ENCODE measurements around the gene ADGRB3.
A peak's percentile ranks its signal among the peaks of the same experiment; 100 is the strongest.
"Not testable (repeated sequence)": the region's sequence is repeated elsewhere in the genome, so short reads cannot be mapped to it uniquely, and the experiment has no call there.

The ADGRB3 gene

DNA sequence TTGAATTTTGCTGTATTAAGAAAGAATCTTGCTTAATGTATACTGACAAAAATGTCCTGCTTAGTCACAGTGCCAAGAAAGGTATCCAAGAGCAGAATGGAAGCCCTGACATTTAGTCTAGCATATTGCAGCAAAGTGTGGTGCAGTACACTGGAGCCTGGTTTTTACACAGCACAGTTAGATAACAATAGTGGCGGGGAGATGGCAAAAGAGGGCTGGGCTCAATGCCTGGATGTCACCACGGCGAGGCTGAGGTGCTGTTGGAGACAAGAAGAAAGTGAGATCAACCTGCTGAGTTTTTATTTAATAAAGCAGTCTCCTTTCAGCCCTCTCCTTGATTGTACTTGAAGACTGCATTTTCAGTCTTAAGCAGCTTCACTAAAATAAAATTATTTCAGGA lies 735.7 kb downstream of the ADGRB3 start:
- no peak for DNase-seq

- DNase-seq: no peak
Observed at GRCh38 chr6:69378326-69378725, 743.2 kb downstream of the ADGRB3 start.

DNA sequence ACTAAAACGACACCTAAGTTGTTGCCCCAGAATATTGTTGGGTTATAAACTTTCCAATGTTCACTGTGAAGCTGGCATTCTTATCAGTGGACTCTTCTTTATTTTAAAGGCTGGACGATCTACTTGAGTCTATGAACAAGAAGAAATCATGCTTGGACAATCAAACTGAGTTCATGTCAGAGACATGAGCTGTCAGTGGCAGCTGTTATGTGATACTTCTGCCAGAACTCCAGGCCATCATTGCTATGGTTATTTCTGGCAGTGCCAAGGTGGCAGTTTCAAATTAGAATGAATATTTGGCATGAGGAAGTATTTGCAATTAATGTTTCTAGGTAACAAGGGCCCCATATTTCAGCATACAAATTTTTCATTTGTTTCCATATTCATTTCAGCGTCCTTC lies 744.4 kb downstream of the ADGRB3 start:
- no peak for DNase-seq

- DNase-seq: no peak
Observed at GRCh38 chr6:69383627-69384026, 748.5 kb downstream of the ADGRB3 start.

DNA sequence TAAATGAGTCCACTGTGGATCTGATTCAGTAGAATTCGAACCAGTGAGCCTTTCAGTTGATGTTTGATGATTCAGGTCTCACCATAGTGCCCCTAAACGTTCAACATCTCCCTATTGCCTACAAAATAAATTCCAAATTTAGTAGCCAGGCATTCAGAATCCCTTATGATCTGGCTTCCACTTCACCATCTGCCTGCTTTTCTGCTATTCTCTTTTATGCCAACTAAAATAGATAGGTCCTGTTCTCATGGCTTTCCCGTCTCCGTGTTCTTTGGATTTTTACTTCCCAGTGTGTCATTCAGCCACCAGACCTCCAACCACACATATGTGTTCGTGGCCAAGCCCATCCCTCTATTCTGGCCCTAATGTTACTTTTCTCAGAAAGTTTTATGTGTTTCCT lies 751.3 kb downstream of the ADGRB3 start:
- DNase-seq: no peak

- DNase-seq: no peak
Observed at GRCh38 chr6:69390125-69390524, 755.0 kb downstream of the ADGRB3 start.

DNA sequence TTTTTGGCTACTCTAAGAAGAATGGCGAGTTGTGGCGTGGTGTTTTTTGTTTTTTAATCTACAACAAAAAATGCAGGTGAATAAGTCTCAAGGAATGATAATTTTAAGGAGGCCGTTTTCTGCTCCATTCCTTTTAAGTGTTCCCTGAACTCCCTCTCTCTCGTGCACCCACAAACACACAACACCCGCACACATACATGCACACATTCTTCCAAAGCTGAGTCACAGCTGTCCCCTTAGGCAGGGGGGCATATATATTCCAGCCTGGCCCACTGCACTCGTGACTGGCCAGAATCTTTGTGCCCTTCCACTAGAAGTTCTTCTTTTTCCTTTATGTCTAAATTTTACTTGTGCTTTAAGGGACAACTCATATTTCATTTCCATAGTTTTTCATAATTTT lies 756.0 kb downstream of the ADGRB3 start:
- no peak for DNase-seq

GRCh38 chr6:69392745-69393144 lies 757.7 kb downstream of the ADGRB3 start:
- DNase-seq: no peak

DNA sequence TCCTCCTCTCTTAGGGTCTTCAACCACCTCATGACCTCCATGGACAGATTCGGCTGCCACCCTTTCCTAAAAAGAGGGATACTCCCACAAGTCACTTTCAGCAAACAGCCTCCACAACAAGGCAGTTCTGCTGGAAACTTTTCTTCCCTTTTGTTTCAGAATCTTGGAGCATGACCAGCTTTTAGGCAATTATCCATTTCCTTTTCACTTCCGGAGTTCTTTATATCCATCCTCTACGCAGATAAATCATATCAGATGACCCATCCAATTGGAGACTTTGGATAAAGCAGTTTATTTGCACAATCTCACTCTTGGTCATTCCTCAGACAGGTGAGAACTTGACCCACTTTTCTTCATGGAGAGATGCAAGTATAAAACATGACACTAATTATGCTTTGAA lies 763.2 kb downstream of the ADGRB3 start:
- DNase-seq: no peak

DNA sequence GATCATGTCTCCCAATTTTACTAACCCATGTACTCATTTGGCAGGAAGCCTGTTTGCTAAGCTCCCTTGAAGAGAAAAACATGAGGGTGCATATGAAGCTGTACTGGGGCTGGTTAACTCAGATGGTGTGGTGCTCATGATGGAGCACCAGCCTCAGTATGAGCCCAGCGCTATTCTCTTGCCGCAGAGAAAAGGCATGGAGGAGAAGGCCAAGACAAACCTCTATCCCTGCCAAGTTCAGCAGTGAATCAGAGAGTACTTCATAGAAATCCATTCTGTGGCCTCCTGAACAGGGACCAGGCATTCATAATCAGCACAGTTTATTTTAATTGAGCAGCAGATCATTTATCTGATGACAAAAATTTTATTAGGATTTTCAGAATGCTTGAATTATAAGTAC lies 763.6 kb downstream of the ADGRB3 start:
- DNase-seq: no peak

DNA sequence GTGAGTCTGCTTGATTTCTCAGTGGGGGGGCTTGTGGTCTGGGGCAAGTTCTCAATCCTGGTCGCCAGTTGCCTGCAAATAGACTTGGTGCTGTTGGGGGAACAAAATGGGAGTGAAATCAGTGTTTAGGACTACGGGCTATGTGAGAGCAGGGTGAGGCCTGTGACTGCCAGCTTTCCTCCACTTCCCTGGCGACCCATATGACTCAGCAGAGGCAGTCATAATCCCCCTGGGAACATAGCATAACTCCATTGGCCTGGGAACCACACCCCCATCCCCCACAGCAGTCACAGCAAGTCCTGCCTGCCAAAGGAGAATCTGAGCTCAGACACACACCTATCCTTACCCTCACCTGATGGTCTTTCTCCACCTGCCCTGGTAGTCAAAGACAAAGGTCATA lies 773.8 kb downstream of the ADGRB3 start:
- DNase-seq: no peak

GRCh38 chr6:69416776-69417175 lies 781.7 kb downstream of the ADGRB3 start:
- peak; percentile 37 for DNase-seq

DNA sequence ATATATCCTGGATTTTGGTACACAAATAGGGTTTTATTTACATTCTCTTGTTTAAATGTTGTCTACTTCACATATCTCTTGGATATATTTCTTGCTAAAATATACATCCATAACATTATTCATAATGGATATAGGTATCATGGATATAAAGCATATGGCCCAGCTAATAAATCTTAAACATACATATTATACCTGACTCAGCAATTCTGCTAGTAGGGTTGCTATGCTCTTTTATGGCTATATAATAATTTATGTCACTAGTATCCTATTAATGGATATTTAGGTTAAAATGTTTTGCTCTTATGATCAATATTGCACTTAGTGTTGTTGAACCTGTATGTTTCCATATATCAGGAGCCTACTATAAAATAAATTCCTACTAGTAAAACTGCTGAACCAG lies 786.2 kb downstream of the ADGRB3 start:
- DNase-seq: no peak

GRCh38 chr6:69422020-69422419 lies 786.9 kb downstream of the ADGRB3 start:
- peak; percentile 84 for DNase-seq

- peak; percentile 89 for DNase-seq
Observed at GRCh38 chr6:69422475-69422874, 787.4 kb downstream of the ADGRB3 start.

DNA sequence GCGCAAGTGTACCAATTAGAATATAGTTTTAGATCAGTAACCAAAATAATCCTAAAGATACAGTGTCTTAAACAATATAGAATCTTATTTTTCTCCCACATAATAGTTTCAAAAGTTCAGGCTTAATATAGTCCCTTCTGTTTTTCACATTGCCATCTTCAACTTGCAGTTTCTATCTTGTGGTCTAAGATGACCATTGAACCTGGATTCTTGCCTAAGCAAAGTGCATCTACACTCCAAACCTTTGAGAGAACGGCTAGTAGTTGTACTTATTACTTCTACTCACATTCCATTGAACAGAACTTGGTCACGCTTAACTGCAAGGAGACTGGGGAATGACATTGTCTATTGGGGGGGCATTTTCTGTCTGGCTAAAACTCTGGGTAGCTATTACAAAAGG lies 788.7 kb downstream of the ADGRB3 start:
- DNase-seq: no peak

GRCh38 chr6:69424581-69424980 lies 789.5 kb downstream of the ADGRB3 start:
- DNase-seq: no peak

DNA sequence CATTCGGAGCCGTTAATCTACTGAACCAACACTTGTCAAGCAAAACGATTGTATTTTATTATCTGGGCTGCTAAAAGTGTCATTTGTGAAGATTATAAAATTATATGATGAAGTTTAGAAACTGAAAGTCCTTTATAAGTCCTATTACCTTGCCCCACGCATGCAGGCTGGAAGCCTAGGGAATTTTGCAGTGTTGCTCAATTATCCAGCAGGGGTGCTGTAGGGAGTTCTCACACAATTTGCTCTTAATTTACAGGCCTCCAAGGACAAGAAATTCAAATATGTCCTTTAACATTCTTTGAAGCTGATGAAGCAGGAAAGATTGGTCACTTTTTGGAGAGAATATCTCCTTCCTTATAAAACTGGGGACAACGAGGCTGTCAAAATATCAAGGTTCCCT lies 792.8 kb downstream of the ADGRB3 start:
- DNase-seq: no peak

DNA sequence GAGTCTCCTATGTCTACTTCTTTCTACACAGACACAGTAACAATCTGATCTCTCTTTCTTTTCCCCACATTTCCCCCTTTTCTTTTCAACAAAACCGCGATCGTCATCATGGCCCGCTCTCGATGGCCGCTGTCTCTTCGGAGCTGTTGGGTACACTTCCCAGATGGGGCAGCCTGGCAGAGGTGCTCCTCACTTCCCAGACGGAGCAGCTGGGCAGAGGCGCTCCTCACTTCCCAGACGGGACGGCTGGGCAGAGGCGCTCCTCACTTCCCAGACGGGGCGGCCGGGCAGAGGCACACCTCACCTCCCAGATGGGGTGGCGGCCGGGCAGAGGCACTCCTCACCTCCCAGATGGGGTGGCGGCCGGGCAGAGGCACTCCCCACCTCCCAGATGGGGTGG lies 797.1 kb downstream of the ADGRB3 start:
- not testable (repeated sequence) for DNase-seq

GRCh38 chr6:69433116-69433515 lies 798.0 kb downstream of the ADGRB3 start:
- DNase-seq: not testable (repeated sequence)

- DNase-seq: no peak
Observed at GRCh38 chr6:69438113-69438512, 803.0 kb downstream of the ADGRB3 start.

Data from eye (tissue), 1 donor.